NOMO-1 treated with dmso at 0.1 percent for 144 hours (cell line): Measurements from ENCODE around the gene FXYD1.

Experiments
- DNase-seq: peaks from one replicate; lab custom pipeline; 2025; ENCODE audit not compliant: unreplicated experiment; lab: John Stamatoyannopoulos, UW

FXYD1 gene

GRCh38 chr19:35160629-35161433 lies 22.2 kb downstream of the FXYD1 start:
- no peak for DNase-seq

GRCh38 chr19:35161434-35161743 lies 22.8 kb downstream of the FXYD1 start:
- no peak for DNase-seq

- no peak for DNase-seq
Measured at GRCh38 chr19:35162471-35163326, 24.1 kb downstream of the FXYD1 start.

- DNase-seq: no peak
Measured at GRCh38 chr19:35164418-35164817, 25.8 kb downstream of the FXYD1 start.

GRCh38 chr19:35165200-35166058 lies 26.8 kb downstream of the FXYD1 start:
- no peak for DNase-seq

- DNase-seq: no peak
Measured at GRCh38 chr19:35166100-35167063, 27.8 kb downstream of the FXYD1 start.

GRCh38 chr19:35167251-35168119 lies 28.9 kb downstream of the FXYD1 start:
- DNase-seq: peak; percentile 33

- DNase-seq: no peak
Measured at GRCh38 chr19:35168196-35168595, 29.6 kb downstream of the FXYD1 start.

- no peak for DNase-seq
Measured at GRCh38 chr19:35169221-35169995, 30.8 kb downstream of the FXYD1 start.

- DNase-seq: no peak
Measured at GRCh38 chr19:35170359-35171061, 31.9 kb downstream of the FXYD1 start.

GRCh38 chr19:35171730-35172129 lies 33.1 kb downstream of the FXYD1 start:
- DNase-seq: no peak

GRCh38 chr19:35174226-35174625 lies 35.6 kb downstream of the FXYD1 start:
- no peak for DNase-seq

- DNase-seq: no peak
Measured at GRCh38 chr19:35176181-35176570, 37.6 kb downstream of the FXYD1 start.

- no peak for DNase-seq
Measured at GRCh38 chr19:35177377-35178274, 39.0 kb downstream of the FXYD1 start.

- DNase-seq: no peak
Measured at GRCh38 chr19:35178701-35179100, 40.1 kb downstream of the FXYD1 start.

GRCh38 chr19:35179830-35180229 lies 41.2 kb downstream of the FXYD1 start:
- DNase-seq: no peak

GRCh38 chr19:35181387-35181786 lies 42.8 kb downstream of the FXYD1 start:
- no peak for DNase-seq
